NAMALWA (cell line): ENCODE data around the gene SDK1.

Experiments
- DNase-seq: peaks from one replicate; pipeline ENCODE4 v3.0.0-alpha.2; 2015; ENCODE audit warnings: low spot score

Gene SDK1

GRCh38 chr7:3300651-3301448, at the start of gene SDK1:
Gene SDK1, plus strand, starts transcription at chr7:3301252. Its CDS starts 335 bp downstream, at chr7:3301587.
- peak; percentile 93 for DNase-seq

- no peak for DNase-seq
Measured at GRCh38 chr7:3254718-3255117, 46.3 kb upstream of the SDK1 start.

GRCh38 chr7:3259711-3260400, 41.2 kb upstream of the SDK1 start:
- DNase-seq = no peak

GRCh38 chr7:3260401-3260715, 40.7 kb upstream of the SDK1 start:
- no peak for DNase-seq

- no peak for DNase-seq
Measured at GRCh38 chr7:3264693-3265339, 36.2 kb upstream of the SDK1 start.

- DNase-seq = no peak
Measured at GRCh38 chr7:3265388-3265787, 35.7 kb upstream of the SDK1 start.

GRCh38 chr7:3266240-3266639, 34.8 kb upstream of the SDK1 start:
- DNase-seq = no peak

- no peak for DNase-seq
Measured at GRCh38 chr7:3267966-3268690, 32.9 kb upstream of the SDK1 start.

- DNase-seq = no peak
Measured at GRCh38 chr7:3270362-3270761, 30.7 kb upstream of the SDK1 start.

- DNase-seq = no peak
Measured at GRCh38 chr7:3271298-3271697, 29.8 kb upstream of the SDK1 start.

GRCh38 chr7:3272691-3273141, 28.3 kb upstream of the SDK1 start:
- no peak for DNase-seq

- no peak for DNase-seq
Measured at GRCh38 chr7:3274131-3274530, 26.9 kb upstream of the SDK1 start.

- DNase-seq = no peak
Measured at GRCh38 chr7:3277604-3278572, 23.2 kb upstream of the SDK1 start.

GRCh38 chr7:3279147-3279818, 21.8 kb upstream of the SDK1 start:
- no peak for DNase-seq

GRCh38 chr7:3280445-3280844, 20.6 kb upstream of the SDK1 start:
- DNase-seq = no peak

- DNase-seq = no peak
Measured at GRCh38 chr7:3280946-3281656, 20.0 kb upstream of the SDK1 start.

- no peak for DNase-seq
Measured at GRCh38 chr7:3282457-3282856, 18.6 kb upstream of the SDK1 start.

- no peak for DNase-seq
Measured at GRCh38 chr7:3283130-3283704, 17.8 kb upstream of the SDK1 start.

- DNase-seq = no peak
Measured at GRCh38 chr7:3285652-3286051, 15.4 kb upstream of the SDK1 start.

GRCh38 chr7:3289996-3290395, 11.1 kb upstream of the SDK1 start:
- DNase-seq = no peak
